ENCODE measurements around the gene TMEM45A. TPM values are rescaled to one million over a fixed set of nuclear protein-coding genes. Genes with fewer than 3 reads are reported as not detected.
"Not testable (repeated sequence)": the region's sequence is repeated elsewhere in the genome, so short reads cannot be mapped to it uniquely, and the experiment has no call there.

The TMEM45A gene
- total and polyA plus RNA-seq, 2 donors (not counting 1 experiment from before 2014, with no cell fraction given) = 26.4 to 71.4 TPM

DNA sequence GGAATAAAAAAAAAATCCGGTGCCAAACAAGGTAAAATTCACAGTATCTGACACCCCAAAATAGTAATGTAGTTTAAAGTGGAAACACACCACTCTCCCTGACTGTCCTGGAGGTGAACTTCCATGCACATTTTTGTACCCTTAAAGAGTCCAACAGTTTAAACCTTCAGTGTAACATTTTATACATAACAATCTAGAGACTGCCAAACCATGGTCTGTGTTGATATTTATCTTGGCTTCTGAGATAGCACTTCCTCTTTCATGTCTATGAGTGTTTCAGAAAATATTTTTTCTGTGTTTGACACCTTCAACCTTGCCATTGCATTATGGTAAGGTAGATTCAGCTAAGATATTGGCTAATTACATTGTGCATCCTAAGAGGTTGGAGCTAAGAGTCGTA, 13.9 kb downstream of the TMEM45A start:
- no peak for TF ChIP-seq EZH2 (IDR thresholded peaks at IDR 0.05; ENCODE audit: low read length, missing control alignments)
- TF ChIP-seq, protein P1, sequence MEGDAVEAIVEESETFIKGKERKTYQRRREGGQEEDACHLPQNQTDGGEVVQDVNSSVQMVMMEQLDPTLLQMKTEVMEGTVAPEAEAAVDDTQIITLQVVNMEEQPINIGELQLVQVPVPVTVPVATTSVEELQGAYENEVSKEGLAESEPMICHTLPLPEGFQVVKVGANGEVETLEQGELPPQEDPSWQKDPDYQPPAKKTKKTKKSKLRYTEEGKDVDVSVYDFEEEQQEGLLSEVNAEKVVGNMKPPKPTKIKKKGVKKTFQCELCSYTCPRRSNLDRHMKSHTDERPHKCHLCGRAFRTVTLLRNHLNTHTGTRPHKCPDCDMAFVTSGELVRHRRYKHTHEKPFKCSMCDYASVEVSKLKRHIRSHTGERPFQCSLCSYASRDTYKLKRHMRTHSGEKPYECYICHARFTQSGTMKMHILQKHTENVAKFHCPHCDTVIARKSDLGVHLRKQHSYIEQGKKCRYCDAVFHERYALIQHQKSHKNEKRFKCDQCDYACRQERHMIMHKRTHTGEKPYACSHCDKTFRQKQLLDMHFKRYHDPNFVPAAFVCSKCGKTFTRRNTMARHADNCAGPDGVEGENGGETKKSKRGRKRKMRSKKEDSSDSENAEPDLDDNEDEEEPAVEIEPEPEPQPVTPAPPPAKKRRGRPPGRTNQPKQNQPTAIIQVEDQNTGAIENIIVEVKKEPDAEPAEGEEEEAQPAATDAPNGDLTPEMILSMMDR (conservative IDR thresholded peaks at IDR 0.05 in 1 of 2, IDR thresholded peaks at IDR 0.05 in 1 of 2; ENCODE audit: low read depth in 1 of 2, low read length in 2 of 2) = no peak
- Histone ChIP-seq H2AFZ (ENCODE audit: low read length) (no peak overlapping the region), H3K79me2 (ENCODE audit: control insufficient read depth, insufficient read depth, low read length) (no peaks in the 10 kb centered on the region), H3K27ac (ENCODE audit: insufficient read depth, low read length) (no peak overlapping the region), H3K4me2 (ENCODE audit: extremely low read depth, insufficient read depth, low read length) (no peak overlapping the region), H3K27me3 (ENCODE audit: control insufficient read depth, insufficient read depth, low read length) (no peaks in the 10 kb centered on the region), H4K20me1 (ENCODE audit: control insufficient read depth, extremely low read depth, insufficient read depth, low read length) (no peaks in the 10 kb centered on the region), H3K9ac (ENCODE audit: insufficient read depth, low read length) (no peak overlapping the region), H3K9me3 (ENCODE audit: control insufficient read depth, insufficient read depth, low read depth, low read length) (no peaks in the 10 kb centered on the region), H3K36me3 (ENCODE audit: control insufficient read depth, insufficient read depth, low read length) (no peaks in the 10 kb centered on the region), H3K4me1 (ENCODE audit: control insufficient read depth, extremely low read depth, insufficient read depth, low read length) (no peaks in the 10 kb centered on the region), H3K4me3 (replicated peaks in 1 of 4; ENCODE audit: control extremely low read depth in 1 of 4, insufficient read depth in 1 of 4, low read depth in 3 of 4, low read length in 4 of 4) (no peak overlapping the region)
- DNase-seq (ENCODE audit: low read depth in 2 of 2) = peak in 1 of 2 donors; percentile 83

DNA sequence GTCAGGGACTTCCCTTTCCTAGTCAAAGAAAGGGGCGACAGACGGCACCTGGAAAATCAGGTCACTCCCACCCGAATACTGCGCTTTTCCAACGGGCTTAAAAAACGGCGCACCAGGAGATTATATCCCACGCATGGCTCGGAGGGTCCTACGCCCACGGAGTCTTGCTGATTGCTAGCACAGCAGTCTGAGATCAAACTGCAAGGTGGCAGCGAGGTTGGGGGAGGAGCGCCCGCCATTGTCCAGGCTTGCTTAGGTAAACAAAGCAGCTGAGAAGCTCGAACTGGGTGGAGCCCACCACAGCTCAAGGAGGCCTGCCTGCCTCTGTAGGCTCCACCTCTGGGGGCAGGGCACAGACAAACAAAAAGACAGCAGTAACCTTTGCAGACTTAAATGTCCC, 17.4 kb downstream of the TMEM45A start:
- H3K79me2 ChIP-seq (ENCODE audit: control insufficient read depth, insufficient read depth, low read length); H3K27ac ChIP-seq (ENCODE audit: insufficient read depth, low read length); H3K9me3 ChIP-seq (ENCODE audit: control insufficient read depth, insufficient read depth, low read depth, low read length); H3K4me2 ChIP-seq (ENCODE audit: extremely low read depth, insufficient read depth, low read length); H3K36me3 ChIP-seq (ENCODE audit: control insufficient read depth, insufficient read depth, low read length); H3K4me1 ChIP-seq (ENCODE audit: control insufficient read depth, extremely low read depth, insufficient read depth, low read length); H4K20me1 ChIP-seq (ENCODE audit: control insufficient read depth, extremely low read depth, insufficient read depth, low read length); H3K4me3 ChIP-seq (replicated peaks in 1 of 4; ENCODE audit: control extremely low read depth in 1 of 4, insufficient read depth in 1 of 4, low read depth in 3 of 4, low read length in 4 of 4); H3K9ac ChIP-seq (ENCODE audit: insufficient read depth, low read length); H3K27me3 ChIP-seq (ENCODE audit: control insufficient read depth, insufficient read depth, low read length); H2AFZ ChIP-seq (ENCODE audit: low read length); DNase-seq (ENCODE audit: low read depth in 2 of 2): not testable (repeated sequence)

DNA sequence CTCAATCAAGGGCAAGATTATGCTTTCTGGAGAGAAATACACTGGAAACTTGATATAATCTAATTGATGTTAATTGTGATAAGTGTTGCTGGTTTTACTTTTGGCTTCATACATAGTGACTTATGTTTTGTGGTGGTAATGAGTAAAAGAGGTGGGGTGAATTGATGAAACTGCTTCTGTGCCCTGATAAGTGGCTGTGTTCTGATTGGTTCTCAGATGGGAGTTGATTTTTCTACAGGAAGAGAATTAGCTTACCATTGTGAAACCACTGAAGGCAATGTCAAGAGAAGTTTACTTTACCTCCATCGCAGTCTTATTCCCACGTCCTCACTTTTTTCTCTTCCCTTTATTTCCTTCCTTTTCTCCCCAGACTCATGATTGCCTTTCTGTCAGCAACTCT, 23.8 kb downstream of the TMEM45A start:
- no peak overlapping the region for H3K9ac ChIP-seq (ENCODE audit: insufficient read depth, low read length)
- no peak overlapping the region for H3K27ac ChIP-seq (ENCODE audit: insufficient read depth, low read length)
- peak in 1 of 2 donors; percentile 74 for DNase-seq (ENCODE audit: low read depth in 2 of 2)
- H2AFZ ChIP-seq (ENCODE audit: low read length) = no peak overlapping the region
- TF ChIP-seq, protein P1 (conservative IDR thresholded peaks at IDR 0.05 in 1 of 2, IDR thresholded peaks at IDR 0.05 in 1 of 2; ENCODE audit: low read depth in 1 of 2, low read length in 2 of 2) = no peak
- TF ChIP-seq EZH2 (IDR thresholded peaks at IDR 0.05; ENCODE audit: low read length, missing control alignments) = no peak
- no peaks in the 10 kb centered on the region for H3K9me3 ChIP-seq (ENCODE audit: control insufficient read depth, insufficient read depth, low read depth, low read length)
- H3K27me3 ChIP-seq (ENCODE audit: control insufficient read depth, insufficient read depth, low read length) = no peaks in the 10 kb centered on the region
- H4K20me1 ChIP-seq (ENCODE audit: control insufficient read depth, extremely low read depth, insufficient read depth, low read length) = no peaks in the 10 kb centered on the region
- H3K4me1 ChIP-seq (ENCODE audit: control insufficient read depth, extremely low read depth, insufficient read depth, low read length) = no peaks in the 10 kb centered on the region
- H3K4me3 ChIP-seq (replicated peaks in 1 of 4; ENCODE audit: control extremely low read depth in 1 of 4, insufficient read depth in 1 of 4, low read depth in 3 of 4, low read length in 4 of 4) = no peak overlapping the region
- H3K79me2 ChIP-seq (ENCODE audit: control insufficient read depth, insufficient read depth, low read length) = no peaks in the 10 kb centered on the region
- no peak overlapping the region for H3K4me2 ChIP-seq (ENCODE audit: extremely low read depth, insufficient read depth, low read length)
- H3K36me3 ChIP-seq (ENCODE audit: control insufficient read depth, insufficient read depth, low read length) = no peaks in the 10 kb centered on the region

Measured in fibroblast of lung (primary cell).